H7 (cell line): Measurements from ENCODE around the gene MBD3L2. TPM values are rescaled to one million over a fixed set of nuclear protein-coding genes. Genes with fewer than 3 reads are reported as not detected.
"Not testable (repeated sequence)": the region's sequence is repeated elsewhere in the genome, so short reads cannot be mapped to it uniquely, and the experiment has no call there.

Experiments used
- DNase-seq: peaks from one replicate; pipeline ENCODE4 v3.0.0; 2012
- H3K27me3 ChIP-seq: 2 replicates; pipeline ENCODE4 v1.6.0; 2011; ENCODE audit warnings: mild to moderate bottlenecking, low read length; ENCODE audit not compliant: control insufficient read depth, insufficient read depth
- H3K36me3 ChIP-seq: replicated peaks from 2 replicates; pipeline ENCODE4 v1.5.1; 2011; ENCODE audit warnings: low read length; ENCODE audit not compliant: control insufficient read depth, insufficient read depth
- H3K4me3 ChIP-seq: 2 replicates; pipeline ENCODE4 v1.5.1; 2011; ENCODE audit warnings: low read depth, mild to moderate bottlenecking, control low read depth, low read length, moderate library complexity; ENCODE audit not compliant: insufficient read depth
- total RNA-seq: library from RNA; depleted of rRNA; stranded (reverse); fragments of >200 nt; shearing (Covaris generic); gene quantifications from 2 replicates; pipeline ENCODE4 v1.2.3, GENCODE V29; 2014; rRNA removed

MBD3L2 gene
- not detected in 2 replicates for total RNA-seq

GRCh38 chr19:7049021-7049420, at the start of gene MBD3L2:
TSS of gene MBD3L2 (plus strand) at chr19:7049321. CDS start at chr19:7049374, 53 bp downstream.
- H3K27me3 ChIP-seq, H3K36me3 ChIP-seq, DNase-seq, H3K4me3 ChIP-seq: not testable (repeated sequence)

- no peak for DNase-seq
- Histone ChIP-seq H3K4me3 (no peak overlapping the region), H3K36me3 (no peaks in the 10 kb centered on the region), H3K27me3 (no peaks in the 10 kb centered on the region)
Observed at GRCh38 chr19:6999933-7000332, 49.2 kb upstream of the MBD3L2 start.

GRCh38 chr19:7000333-7000732, 48.8 kb upstream of the MBD3L2 start:
- no peak overlapping the region for H3K4me3 ChIP-seq
- H3K27me3 ChIP-seq = no peaks in the 10 kb centered on the region
- DNase-seq = no peak
- H3K36me3 ChIP-seq = no peaks in the 10 kb centered on the region

GRCh38 chr19:7000816-7001215, 48.3 kb upstream of the MBD3L2 start:
- DNase-seq = no peak
- H3K36me3 ChIP-seq = no peaks in the 10 kb centered on the region
- no peak overlapping the region for H3K4me3 ChIP-seq
- no peaks in the 10 kb centered on the region for H3K27me3 ChIP-seq

- Histone ChIP-seq H3K36me3 (no peaks in the 10 kb centered on the region), H3K27me3 (no peaks in the 10 kb centered on the region), H3K4me3 (no peak overlapping the region)
- DNase-seq = peak; percentile 17
Observed at GRCh38 chr19:7004313-7004931, 44.7 kb upstream of the MBD3L2 start.

- no peak overlapping the region for H3K4me3 ChIP-seq
- H3K36me3 ChIP-seq = no peaks in the 10 kb centered on the region
- no peak for DNase-seq
- H3K27me3 ChIP-seq = no peaks in the 10 kb centered on the region
Observed at GRCh38 chr19:7006135-7006704, 42.9 kb upstream of the MBD3L2 start.

- Histone ChIP-seq H3K27me3 (no peaks in the 10 kb centered on the region), H3K4me3 (no peak overlapping the region), H3K36me3 (no peaks in the 10 kb centered on the region)
- DNase-seq = no peak
Observed at GRCh38 chr19:7007859-7008258, 41.3 kb upstream of the MBD3L2 start.

- H3K27me3 ChIP-seq = no peaks in the 10 kb centered on the region
Observed at GRCh38 chr19:7010722-7011593, 38.2 kb upstream of the MBD3L2 start.

GRCh38 chr19:7013678-7014077, 35.4 kb upstream of the MBD3L2 start:
- Histone ChIP-seq H3K27me3 (no peaks in the 10 kb centered on the region), H3K4me3 (no peak overlapping the region), H3K36me3 (no peaks in the 10 kb centered on the region)
- DNase-seq = no peak

More at GRCh38 chr19:7010722-7011593, 38.2 kb upstream of the MBD3L2 start:
- H3K4me3 ChIP-seq = no peak overlapping the region
- no peak for DNase-seq
- no peaks in the 10 kb centered on the region for H3K36me3 ChIP-seq

GRCh38 chr19:7018828-7019227, 30.3 kb upstream of the MBD3L2 start:
- no peak for DNase-seq
- Histone ChIP-seq H3K4me3 (no peak overlapping the region), H3K36me3 (no peaks in the 10 kb centered on the region)

GRCh38 chr19:7021331-7021730, 27.8 kb upstream of the MBD3L2 start, which contains the start of gene MBD3L2B:
TSS of gene MBD3L2B (minus strand) at chr19:7021431. CDS start at chr19:7021397, 34 bp downstream.
- H3K4me3 ChIP-seq, H3K27me3 ChIP-seq, H3K36me3 ChIP-seq, DNase-seq: not testable (repeated sequence)

More at GRCh38 chr19:7018828-7019227, 30.3 kb upstream of the MBD3L2 start:
- no peaks in the 10 kb centered on the region for H3K27me3 ChIP-seq

- not testable (repeated sequence) for DNase-seq, H3K4me3 ChIP-seq, H3K27me3 ChIP-seq, H3K36me3 ChIP-seq
Observed at GRCh38 chr19:7028790-7029189, 20.3 kb upstream of the MBD3L2 start.

GRCh38 chr19:7030278-7030677, 18.8 kb upstream of the MBD3L2 start, which contains the start of gene MBD3L5:
TSS of gene MBD3L5 (plus strand) at chr19:7030578. CDS start at chr19:7030612, 34 bp downstream.
- H3K36me3 ChIP-seq, H3K27me3 ChIP-seq, H3K4me3 ChIP-seq, DNase-seq: not testable (repeated sequence)

- H3K27me3 ChIP-seq, H3K4me3 ChIP-seq, H3K36me3 ChIP-seq, DNase-seq: not testable (repeated sequence)
Observed at GRCh38 chr19:7040079-7040478, 9.0 kb upstream of the MBD3L2 start, which contains the start of gene MBD3L4. TSS of gene MBD3L4 (minus strand) at chr19:7040179. CDS start at chr19:7040144, 35 bp downstream.
